Stomach smooth muscle (tissue), 2 donors: ENCODE data around the gene FCRLB.
A peak's percentile ranks its signal among the peaks of the same experiment; 100 is the strongest.
"Not testable (repeated sequence)": the region's sequence is repeated elsewhere in the genome, so short reads cannot be mapped to it uniquely, and the experiment has no call there.

Source experiments
- H3K27ac ChIP-seq: one replicate; pipeline ENCODE4 v1.7.0; 2013; ENCODE audit warnings: mild to moderate bottlenecking, low read length, inconsistent platforms
- H3K27me3 ChIP-seq, 2 donors: one replicate each; pipeline ENCODE4 v1.7.0; 2013; ENCODE audit warnings: low read length in 2 of 2; ENCODE audit not compliant: insufficient read depth in 2 of 2, control insufficient read depth in 1 of 2
- H3K36me3 ChIP-seq, 2 donors: one replicate each; pipeline ENCODE4 v1.7.0; 2013; ENCODE audit warnings: low read length in 2 of 2; ENCODE audit not compliant: control insufficient read depth in 2 of 2, insufficient read depth in 2 of 2
- H3K4me1 ChIP-seq: one replicate; pipeline ENCODE4 v1.7.0; 2013; ENCODE audit warnings: low read length; ENCODE audit not compliant: control insufficient read depth, insufficient read depth
- H3K4me3 ChIP-seq, 2 donors: one replicate each; pipeline ENCODE4 v1.7.0; 2013; ENCODE audit warnings: low read length in 2 of 2
- H3K9ac ChIP-seq, 2 donors: one replicate each; pipeline ENCODE4 v1.7.0; 2013; ENCODE audit warnings: low read length in 2 of 2, mild to moderate bottlenecking in 1 of 2
- H3K9me3 ChIP-seq, 2 donors: one replicate each; pipeline ENCODE4 v1.7.0; 2013; ENCODE audit warnings: low read length in 2 of 2; ENCODE audit not compliant: control insufficient read depth in 2 of 2
- donor health status: healthy.
- donor health status: Pancreatic carcinoma.

FCRLB gene

DNA sequence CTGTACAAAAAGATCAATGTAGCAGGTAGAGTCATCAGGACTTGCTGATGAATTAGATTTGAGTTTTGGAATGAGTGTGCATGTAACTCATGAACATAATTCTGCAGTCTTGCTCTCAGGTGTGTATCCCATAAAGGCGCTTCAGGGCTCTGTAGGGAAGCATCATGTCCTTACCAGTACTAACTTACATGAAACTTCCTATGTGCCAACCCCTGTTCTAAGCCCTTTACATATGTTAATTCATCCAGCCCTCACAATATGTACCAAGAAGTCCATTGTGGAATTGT is 2.1 kb upstream of the FCRLB start:
- H3K36me3 ChIP-seq, result no peaks in the 10 kb centered on the region
- H3K4me3 ChIP-seq, result no peak overlapping the region
- no peaks in the 10 kb centered on the region for H3K4me1 ChIP-seq
- H3K27ac ChIP-seq, result no peak overlapping the region
- no peaks in the 10 kb centered on the region for H3K9me3 ChIP-seq
- H3K9ac ChIP-seq, result no peak overlapping the region
- peaks cover 14 to 19% of the 10 kb centered on the region in 2 donors for H3K27me3 ChIP-seq

DNA sequence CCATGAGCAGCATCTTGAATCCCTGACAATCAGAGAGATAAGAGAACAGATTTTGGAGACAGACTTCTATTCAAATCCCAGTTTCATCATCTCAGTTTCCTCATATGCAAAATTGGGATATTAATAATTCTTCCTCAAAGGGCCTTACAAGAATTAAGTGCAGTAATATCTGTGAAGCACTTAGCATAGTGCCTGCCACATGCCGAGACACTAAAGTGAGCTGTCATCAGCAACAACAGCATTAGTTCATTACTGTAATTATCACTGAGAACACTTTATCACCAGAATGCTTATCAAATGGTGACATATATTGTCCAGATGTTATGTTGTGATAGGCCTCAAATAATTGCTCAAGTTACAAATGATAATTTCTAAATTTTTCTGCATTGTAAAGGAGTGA is 922 bp upstream of the FCRLB start:
- H3K4me1 ChIP-seq, result peaks cover 1% of the 10 kb centered on the region
- H3K27ac ChIP-seq, result no peak overlapping the region
- H3K4me3 ChIP-seq, result no peak overlapping the region
- peaks cover 12 to 18% of the 10 kb centered on the region in 2 donors for H3K27me3 ChIP-seq
- H3K9ac ChIP-seq, result no peak overlapping the region
- H3K36me3 ChIP-seq, result no peaks in the 10 kb centered on the region
- no peaks in the 10 kb centered on the region for H3K9me3 ChIP-seq

DNA sequence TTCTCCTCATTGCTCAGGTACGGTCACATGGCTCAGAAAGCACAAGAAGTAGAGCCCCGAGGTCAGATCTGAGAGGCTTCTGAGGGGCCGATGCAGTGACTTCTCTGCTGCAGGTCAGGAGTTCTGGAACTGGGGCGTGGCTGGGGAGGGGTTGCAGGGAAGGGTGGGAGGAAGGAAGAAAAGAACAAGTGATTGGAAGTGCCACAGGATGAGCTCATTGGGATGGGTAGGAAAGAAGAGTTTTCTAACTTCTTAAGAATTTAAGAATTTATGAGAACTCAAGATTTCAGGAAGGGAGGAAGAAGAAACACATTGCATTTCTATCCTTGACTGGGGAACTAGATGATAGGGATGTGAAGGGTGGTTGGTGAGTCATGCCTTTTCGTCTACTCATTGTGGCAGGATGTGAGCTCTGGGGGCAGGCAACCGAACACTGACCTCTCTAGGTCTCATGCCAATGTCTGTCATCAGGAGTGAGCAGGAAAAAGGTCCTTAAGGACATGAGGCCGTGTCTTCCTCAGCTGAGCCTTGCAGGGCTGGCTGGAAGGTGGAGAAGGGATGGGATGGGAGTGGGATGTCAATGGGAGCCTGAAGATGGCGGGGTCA is 497 bp downstream of the FCRLB start:
- peaks cover 9 to 12% of the 10 kb centered on the region in 2 donors for H3K27me3 ChIP-seq
- no peak overlapping the region for H3K9ac ChIP-seq
- H3K9me3 ChIP-seq, result no peaks in the 10 kb centered on the region
- no peak overlapping the region for H3K4me3 ChIP-seq
- peaks cover 12% of the 10 kb centered on the region for H3K4me1 ChIP-seq
- no peaks in the 10 kb centered on the region for H3K36me3 ChIP-seq
- H3K27ac ChIP-seq, result no peak overlapping the region

DNA sequence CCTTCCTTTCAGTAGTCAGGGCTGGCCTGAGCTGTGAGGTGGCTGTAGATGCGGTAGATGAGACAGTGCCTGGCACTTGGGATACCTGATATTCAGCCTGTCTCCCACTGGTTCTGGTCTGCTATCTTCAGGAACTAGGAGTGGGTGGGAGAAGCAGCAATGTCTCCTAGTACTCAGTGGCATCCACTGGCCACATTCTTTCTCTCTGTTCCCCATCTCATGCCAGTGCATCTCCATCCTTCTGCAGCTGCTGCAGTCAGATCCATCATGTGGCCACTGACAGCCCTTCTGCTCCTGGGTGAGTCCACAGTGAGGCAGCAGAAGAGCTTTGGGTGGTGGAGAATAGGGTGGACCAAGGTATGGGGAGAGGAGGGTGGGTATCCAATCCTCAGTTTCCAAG is 1.1 kb downstream of the FCRLB start:
- H3K4me3 ChIP-seq, result no peak overlapping the region
- H3K4me1 ChIP-seq, result peaks cover 14% of the 10 kb centered on the region
- H3K36me3 ChIP-seq, result no peaks in the 10 kb centered on the region
- H3K9ac ChIP-seq, result no peak overlapping the region
- no peak overlapping the region for H3K27ac ChIP-seq
- no peaks in the 10 kb centered on the region for H3K9me3 ChIP-seq
- peaks cover 9% of the 10 kb centered on the region in 2 donors for H3K27me3 ChIP-seq

DNA sequence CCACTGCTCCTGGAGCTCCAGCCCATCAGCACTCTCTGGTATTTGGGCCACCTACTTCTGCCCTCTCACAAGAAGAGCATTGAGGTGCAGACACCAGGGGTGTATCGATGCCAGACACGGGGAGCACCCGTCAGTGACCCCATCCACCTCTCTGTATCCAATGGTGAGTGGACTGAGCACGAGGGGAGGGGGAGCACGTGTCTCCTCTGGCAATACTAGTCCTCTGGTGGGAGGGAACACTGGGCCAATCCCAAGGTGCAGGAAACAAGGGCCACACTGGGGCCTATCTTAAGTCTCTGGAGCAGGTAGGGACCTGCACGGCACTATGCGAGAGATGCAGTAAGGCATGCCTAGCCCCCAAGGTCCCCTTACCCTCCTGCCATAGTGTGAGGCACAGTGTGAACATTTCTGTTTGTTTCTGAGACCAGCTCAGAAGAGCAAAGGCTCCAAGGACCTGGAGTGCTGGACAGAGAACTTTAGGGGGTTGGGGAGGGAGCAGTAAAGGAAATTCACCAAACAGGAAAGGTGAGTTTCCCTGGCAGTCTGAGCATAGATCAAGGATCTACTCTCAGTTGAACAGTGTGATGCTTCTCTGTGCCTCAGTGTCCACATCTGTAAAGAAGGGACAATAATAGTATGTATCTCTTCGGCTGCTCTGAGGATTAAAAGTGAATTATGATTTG is 2.3 kb downstream of the FCRLB start:
- H3K27ac ChIP-seq, result no peak overlapping the region
- no peak overlapping the region for H3K4me3 ChIP-seq
- H3K4me1 ChIP-seq, result peaks cover 18% of the 10 kb centered on the region
- no peak overlapping the region for H3K9ac ChIP-seq
- H3K9me3 ChIP-seq, result no peaks in the 10 kb centered on the region
- H3K36me3 ChIP-seq, result no peaks in the 10 kb centered on the region
- H3K27me3 ChIP-seq, result peaks cover 9% of the 10 kb centered on the region in 2 donors

DNA sequence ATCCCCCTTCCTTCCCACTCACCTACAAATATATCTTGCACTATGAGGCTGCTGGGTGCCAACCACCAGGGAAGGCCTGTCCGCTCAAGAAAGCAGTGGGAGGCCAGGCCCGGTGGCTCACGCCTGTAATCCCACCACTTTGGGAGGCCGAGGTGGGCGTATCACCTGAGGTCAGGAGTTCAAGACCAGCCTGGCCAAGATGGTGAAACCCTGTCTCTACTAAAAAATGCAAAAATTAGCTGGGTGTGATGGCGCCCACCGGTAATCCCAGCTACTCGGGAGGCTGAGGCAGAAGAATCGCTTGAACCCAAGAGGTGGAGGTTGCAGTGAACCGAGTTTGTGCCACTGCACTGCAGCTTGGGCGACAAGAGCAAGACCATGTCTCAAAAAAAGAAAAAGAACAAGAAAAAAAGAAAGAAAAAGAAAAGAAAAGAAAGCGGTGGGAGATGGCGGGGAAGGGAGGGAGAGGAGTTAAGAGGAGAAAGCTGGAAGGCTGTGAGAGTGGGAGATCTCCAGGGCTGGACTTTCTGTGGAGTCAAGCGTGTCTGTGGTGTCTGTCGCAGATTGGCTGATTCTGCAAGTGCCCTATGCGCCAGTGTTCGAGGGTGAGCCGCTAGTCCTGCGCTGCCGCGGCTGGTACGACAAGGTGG is 4.0 kb downstream of the FCRLB start:
- H3K9me3 ChIP-seq, H3K27ac ChIP-seq, H3K36me3 ChIP-seq, H3K27me3 ChIP-seq: not testable (repeated sequence)
- peak overlapping the region in 1 of 2 donors; percentile 58 for H3K9ac ChIP-seq
- peak overlapping the region; percentile 83 for H3K4me3 ChIP-seq
- H3K4me1 ChIP-seq, result peaks cover 18% of the 10 kb centered on the region

DNA sequence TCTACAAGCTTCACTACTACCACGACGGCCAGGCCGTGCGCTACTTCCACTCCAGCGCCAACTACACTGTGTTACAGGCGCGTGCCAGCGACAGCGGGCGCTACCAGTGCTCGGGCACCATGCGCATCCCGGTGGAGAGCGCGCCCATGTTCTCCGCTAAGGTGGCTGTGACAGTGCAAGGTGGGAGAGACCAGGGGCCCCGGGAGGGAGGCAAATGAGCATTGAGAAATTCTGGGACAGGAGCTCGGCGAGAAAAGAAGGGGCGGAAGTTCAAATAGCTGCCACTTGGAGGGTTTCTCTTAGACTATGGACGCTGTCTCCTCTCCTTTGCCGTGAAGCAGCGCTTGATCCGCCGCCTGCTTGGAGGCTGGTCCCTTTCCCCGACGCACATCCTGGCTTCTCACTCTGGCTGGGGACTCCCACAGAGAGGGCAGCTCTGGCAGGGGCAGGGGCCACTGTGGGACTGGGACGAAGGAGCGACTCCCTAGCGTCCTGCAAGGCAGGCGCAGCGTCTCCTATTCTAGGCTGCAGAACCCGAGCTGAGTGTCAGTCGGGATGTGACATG is 4.6 kb downstream of the FCRLB start:
- peaks cover 7 to 9% of the 10 kb centered on the region in 2 donors for H3K27me3 ChIP-seq
- peak overlapping the region; percentile 46 for H3K27ac ChIP-seq
- no peaks in the 10 kb centered on the region for H3K36me3 ChIP-seq
- peak overlapping the region; percentile 83 for H3K4me3 ChIP-seq
- H3K9ac ChIP-seq, result peak overlapping the region; percentile 55 to 58
- H3K9me3 ChIP-seq, result no peaks in the 10 kb centered on the region
- peaks cover 18% of the 10 kb centered on the region for H3K4me1 ChIP-seq

DNA sequence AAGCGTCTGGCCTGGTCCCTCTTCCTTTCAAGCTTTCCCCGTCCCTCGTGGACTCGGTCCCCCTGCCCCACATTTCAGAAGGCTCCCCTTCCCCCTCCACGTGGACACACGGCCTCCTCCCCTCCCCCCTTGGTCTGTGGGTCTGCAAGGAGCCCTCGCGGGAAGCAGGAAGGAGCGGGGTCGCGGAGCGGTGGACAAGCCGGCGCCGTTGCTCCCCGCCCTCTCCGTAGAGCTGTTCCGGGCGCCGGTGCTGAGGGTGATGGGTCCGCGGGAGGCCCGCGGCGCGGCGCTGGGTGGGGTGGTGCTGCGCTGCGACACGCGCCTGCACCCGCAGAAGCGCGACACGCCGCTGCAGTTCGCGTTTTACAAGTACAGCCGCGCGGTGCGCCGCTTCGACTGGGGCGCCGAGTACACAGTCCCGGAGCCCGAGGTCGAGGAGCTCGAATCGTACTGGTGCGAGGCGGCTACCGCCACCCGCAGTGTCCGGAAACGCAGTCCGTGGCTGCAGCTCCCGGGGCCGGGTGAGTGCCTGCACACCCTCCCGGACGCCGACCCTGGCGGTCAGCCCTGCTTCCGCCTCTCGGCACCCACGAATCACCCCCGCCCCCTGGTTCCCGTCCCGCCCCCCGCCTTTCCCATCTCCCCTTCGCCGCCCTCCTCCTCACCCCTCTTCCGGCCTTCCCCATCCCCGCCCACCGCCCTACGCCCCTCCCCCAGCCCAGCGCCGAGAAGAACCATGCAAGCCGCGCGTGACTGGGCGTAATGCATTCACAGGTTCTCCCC is 5.3 kb downstream of the FCRLB start:
- Histone ChIP-seq H3K9ac (peak overlapping the region; percentile 55 to 74), H3K9me3 (no peaks in the 10 kb centered on the region), H3K27me3 (peaks cover 6 to 9% of the 10 kb centered on the region in 2 donors), H3K36me3 (no peaks in the 10 kb centered on the region), H3K27ac (peak overlapping the region; percentile 46), H3K4me3 (peak overlapping the region; percentile 83), H3K4me1 (peaks cover 18% of the 10 kb centered on the region)

DNA sequence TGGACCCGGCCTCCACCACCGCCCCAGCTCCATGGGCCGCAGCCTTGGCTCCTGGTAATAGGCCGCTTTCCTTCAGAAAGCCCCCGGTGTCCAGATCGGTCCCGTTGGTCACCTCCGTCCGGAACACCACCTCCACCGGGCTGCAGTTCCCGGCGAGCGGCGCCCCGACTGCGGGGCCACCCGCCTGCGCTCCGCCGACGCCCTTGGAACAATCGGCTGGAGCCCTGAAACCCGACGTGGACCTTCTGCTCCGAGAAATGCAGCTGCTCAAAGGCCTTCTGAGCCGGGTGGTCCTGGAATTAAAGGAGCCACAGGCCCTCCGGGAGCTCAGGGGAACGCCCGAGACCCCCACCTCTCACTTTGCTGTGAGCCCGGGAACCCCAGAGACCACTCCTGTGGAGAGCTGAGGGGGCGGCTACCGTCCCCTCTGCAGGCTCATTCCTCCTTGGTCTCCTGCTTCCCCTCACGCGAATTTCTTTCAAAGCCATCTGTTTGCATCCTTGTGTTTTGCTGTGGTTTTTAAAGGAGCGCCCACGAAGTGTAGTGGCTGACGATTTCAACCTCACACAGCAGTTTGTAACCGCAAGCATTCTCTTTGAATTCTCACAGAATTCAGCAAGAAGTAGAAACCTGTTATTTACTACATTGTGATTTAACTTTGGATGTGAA is 6.0 kb downstream of the FCRLB start:
- no peaks in the 10 kb centered on the region for H3K36me3 ChIP-seq
- peak overlapping the region; percentile 64 for H3K27ac ChIP-seq
- H3K4me3 ChIP-seq, result peak overlapping the region; percentile 83
- H3K4me1 ChIP-seq, result peaks cover 18% of the 10 kb centered on the region
- no peaks in the 10 kb centered on the region for H3K9me3 ChIP-seq
- peaks cover 2 to 9% of the 10 kb centered on the region in 2 donors for H3K27me3 ChIP-seq
- peak overlapping the region; percentile 64 to 74 for H3K9ac ChIP-seq
